H1 (cell line): Measurements from ENCODE around the gene PBXIP1.

Experiments used
- CBX8 ChIP-seq: fragments of 300-800, 300-1000 bp; sonication (generic); IDR thresholded peaks from 2 replicates; pipeline ENCODE4 v1.7.1; 2016; ENCODE audit warnings: low read depth, low read length, borderline replicate concordance
- CTCF ChIP-seq, 3 experiments: IDR thresholded peaks; 1 replicate in 2 of 3; 2 replicates in 1 of 3; pipeline versions ENCODE4 v1.5.1 to v1.6.1; 2011; ENCODE audit warnings: low read length in 3 of 3, mild to moderate bottlenecking in 3 of 3, inconsistent platforms in 2 of 3, low read depth in 1 of 3, moderate library complexity in 1 of 3; ENCODE audit not compliant: insufficient read depth in 1 of 3; ENCODE audit errors: control extremely low read depth in 1 of 3
- EP300 ChIP-seq, 2 experiments: IDR thresholded peaks; 1 replicate in 1 of 2; 2 replicates in 1 of 2; pipeline ENCODE4 v1.6.1; 2011 to 2012; ENCODE audit warnings: low read depth in 2 of 2, low read length in 2 of 2, mild to moderate bottlenecking in 2 of 2, borderline replicate concordance in 1 of 2, inconsistent platforms in 1 of 2, moderate library complexity in 1 of 2
- EZH2 ChIP-seq: fragments of 200-600 bp; sonication (generic); IDR thresholded peaks from 2 replicates; pipeline ENCODE4 v1.7.1; 2012; ENCODE audit warnings: low read depth, mild to moderate bottlenecking, moderate library complexity, low read length, inconsistent platforms; ENCODE audit not compliant: severe bottlenecking
- GABPA ChIP-seq: IDR thresholded peaks from 2 replicates; pipeline ENCODE4 v1.6.1; 2011; ENCODE audit warnings: mild to moderate bottlenecking, low read length, moderate library complexity, borderline replicate concordance; ENCODE audit not compliant: insufficient read depth
- MAFK ChIP-seq: IDR thresholded peaks from 2 replicates; pipeline ENCODE4 v1.6.1; 2012; ENCODE audit warnings: low read depth, mild to moderate bottlenecking, improper control_type of control experiment, low read length
- NANOG ChIP-seq: IDR thresholded peaks from 2 replicates; pipeline ENCODE4 v1.6.1; 2011; ENCODE audit warnings: low read length, low read depth, mild to moderate bottlenecking, inconsistent platforms; ENCODE audit not compliant: insufficient read depth, poor library complexity, severe bottlenecking
- POLR2A ChIP-seq, 2 experiments: IDR thresholded peaks; 1 replicate in 1 of 2; 2 replicates in 1 of 2; pipeline ENCODE4 v1.6.1; 2011; ENCODE audit warnings: low read depth in 2 of 2, low read length in 2 of 2, mild to moderate bottlenecking in 2 of 2; ENCODE audit errors: control extremely low read depth in 1 of 2
- POLR2AphosphoS5 ChIP-seq: IDR thresholded peaks from 2 replicates; pipeline ENCODE4 v1.6.1; 2011; ENCODE audit warnings: low read depth, low read length
- SIRT6 ChIP-seq: IDR thresholded peaks from one replicate; pipeline ENCODE4 v1.7.1; 2012; ENCODE audit warnings: low read length, inconsistent platforms
- SRF ChIP-seq: IDR thresholded peaks from 2 replicates; pipeline ENCODE4 v1.6.1; 2011; ENCODE audit warnings: mild to moderate bottlenecking, low read depth, low read length, moderate library complexity
- TBP ChIP-seq: IDR thresholded peaks from 2 replicates; pipeline ENCODE4 v1.6.1; 2011; ENCODE audit warnings: low read depth, low read length, improper control_type of control experiment
- YY1 ChIP-seq: IDR thresholded peaks from 2 replicates; pipeline ENCODE4 v1.6.1; 2011; ENCODE audit warnings: low read depth, mild to moderate bottlenecking, low read length

- peak; percentile 22 to 55 (median 52) for TF ChIP-seq CTCF (IDR thresholded peaks at IDR 0.05; ENCODE audit: control extremely low read depth in 1 of 3, insufficient read depth in 1 of 3, low read depth in 1 of 3, low read length in 3 of 3)
- TF ChIP-seq EP300 (IDR thresholded peaks at IDR 0.05; ENCODE audit: borderline replicate concordance in 1 of 2, low read depth in 2 of 2, low read length in 2 of 2), result no peak
- TF ChIP-seq GABPA, result no peak
- no peak for TF ChIP-seq TBP
- TF ChIP-seq POLR2A (IDR thresholded peaks at IDR 0.05; ENCODE audit: control extremely low read depth in 1 of 2, low read depth in 2 of 2, low read length in 2 of 2), result no peak
- no peak for TF ChIP-seq NANOG
- no peak for TF ChIP-seq SRF
- TF ChIP-seq EZH2, result no peak
- no peak for TF ChIP-seq SIRT6
- no peak for TF ChIP-seq MAFK
- no peak for TF ChIP-seq YY1
- TF ChIP-seq POLR2AphosphoS5, result no peak
- TF ChIP-seq CBX8, result no peak
These were observed 49.2 kb downstream of the PBXIP1 start for GRCh38 chr1:154906621-154907081.
